ENCODE data around the gene BET1L.

BET1L gene

GRCh38 chr11:203056-203944, 3.9 kb downstream of the BET1L start:
- DNase-seq (ENCODE audit: low read depth): no peak
- TF ChIP-seq, protein P1, sequence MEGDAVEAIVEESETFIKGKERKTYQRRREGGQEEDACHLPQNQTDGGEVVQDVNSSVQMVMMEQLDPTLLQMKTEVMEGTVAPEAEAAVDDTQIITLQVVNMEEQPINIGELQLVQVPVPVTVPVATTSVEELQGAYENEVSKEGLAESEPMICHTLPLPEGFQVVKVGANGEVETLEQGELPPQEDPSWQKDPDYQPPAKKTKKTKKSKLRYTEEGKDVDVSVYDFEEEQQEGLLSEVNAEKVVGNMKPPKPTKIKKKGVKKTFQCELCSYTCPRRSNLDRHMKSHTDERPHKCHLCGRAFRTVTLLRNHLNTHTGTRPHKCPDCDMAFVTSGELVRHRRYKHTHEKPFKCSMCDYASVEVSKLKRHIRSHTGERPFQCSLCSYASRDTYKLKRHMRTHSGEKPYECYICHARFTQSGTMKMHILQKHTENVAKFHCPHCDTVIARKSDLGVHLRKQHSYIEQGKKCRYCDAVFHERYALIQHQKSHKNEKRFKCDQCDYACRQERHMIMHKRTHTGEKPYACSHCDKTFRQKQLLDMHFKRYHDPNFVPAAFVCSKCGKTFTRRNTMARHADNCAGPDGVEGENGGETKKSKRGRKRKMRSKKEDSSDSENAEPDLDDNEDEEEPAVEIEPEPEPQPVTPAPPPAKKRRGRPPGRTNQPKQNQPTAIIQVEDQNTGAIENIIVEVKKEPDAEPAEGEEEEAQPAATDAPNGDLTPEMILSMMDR (IDR thresholded peaks at IDR 0.05; ENCODE audit: low read depth, low read length, missing control alignments): no peak
- in situ Hi-C loops (cut with HindIII; ENCODE audit: low sequenced_read_pairs): no loop called here
- no peak overlapping the region for H3K4me3 ChIP-seq (ENCODE audit: low read depth, low read length)

- in situ Hi-C loops (cut with HindIII; ENCODE audit: low sequenced_read_pairs): no loop called here
- no peak for DNase-seq (ENCODE audit: low read depth)
- no peak overlapping the region for H3K4me3 ChIP-seq (ENCODE audit: low read depth, low read length)
- TF ChIP-seq, protein P1 (IDR thresholded peaks at IDR 0.05; ENCODE audit: low read depth, low read length, missing control alignments): no peak
Measured at GRCh38 chr11:202490-202889, 4.7 kb downstream of the BET1L start.

GRCh38 chr11:201966-202365, 5.2 kb downstream of the BET1L start:
- in situ Hi-C loops (cut with HindIII; ENCODE audit: low sequenced_read_pairs): no loop called here
- TF ChIP-seq, protein P1 (IDR thresholded peaks at IDR 0.05; ENCODE audit: low read depth, low read length, missing control alignments): no peak
- no peak overlapping the region for H3K4me3 ChIP-seq (ENCODE audit: low read depth, low read length)
- no peak for DNase-seq (ENCODE audit: low read depth)

GRCh38 chr11:200224-201003, 6.8 kb downstream of the BET1L start:
- DNase-seq (ENCODE audit: low read depth): no peak
- in situ Hi-C loops (cut with HindIII; ENCODE audit: low sequenced_read_pairs): no loop called here
- H3K4me3 ChIP-seq (ENCODE audit: low read depth, low read length): no peak overlapping the region
- TF ChIP-seq, protein P1 (IDR thresholded peaks at IDR 0.05; ENCODE audit: low read depth, low read length, missing control alignments): no peak

GRCh38 chr11:199782-200181, 7.4 kb downstream of the BET1L start:
- DNase-seq (ENCODE audit: low read depth): no peak
- TF ChIP-seq, protein P1 (IDR thresholded peaks at IDR 0.05; ENCODE audit: low read depth, low read length, missing control alignments): no peak
- in situ Hi-C loops (cut with HindIII; ENCODE audit: low sequenced_read_pairs): no loop called here
- no peak overlapping the region for H3K4me3 ChIP-seq (ENCODE audit: low read depth, low read length)

DNA sequence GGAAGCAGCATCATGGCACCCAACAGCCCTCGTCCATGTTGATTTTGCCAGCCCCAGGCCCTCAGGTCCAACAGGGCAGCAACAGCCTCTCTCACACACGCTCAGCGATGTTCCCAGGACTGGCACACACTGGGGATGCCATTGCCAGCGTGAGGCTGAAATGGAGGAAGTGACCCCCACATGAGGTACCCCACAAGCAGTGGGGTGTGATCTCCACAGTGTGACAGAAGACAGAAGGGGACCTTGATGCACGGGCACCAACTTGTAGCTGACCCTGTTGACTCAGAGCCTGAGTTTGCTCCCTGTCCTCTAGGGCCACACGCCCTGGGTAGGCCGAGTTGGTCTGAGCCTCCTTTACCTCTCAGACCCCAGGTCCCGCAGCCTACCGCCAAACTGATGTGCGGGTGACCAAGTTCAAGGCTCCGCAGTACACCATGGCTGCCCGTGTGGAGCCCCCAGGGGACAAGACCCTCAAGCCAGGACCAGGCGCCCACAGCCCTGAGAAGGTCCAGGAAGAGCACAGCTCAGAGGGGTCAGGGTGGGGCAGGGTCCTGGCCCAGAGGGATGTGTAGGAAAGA, 8.1 kb downstream of the BET1L start:
- H3K4me3 ChIP-seq (ENCODE audit: low read depth, low read length): no peak overlapping the region
- TF ChIP-seq, protein P1 (IDR thresholded peaks at IDR 0.05; ENCODE audit: low read depth, low read length, missing control alignments): no peak
- in situ Hi-C loops (cut with HindIII; ENCODE audit: low sequenced_read_pairs): no loop called here
- DNase-seq (ENCODE audit: low read depth): no peak

All from astrocyte of the cerebellum (primary cell).